HG03460 (cell line): ENCODE data around the gene DCC.
"Not testable (repeated sequence)": the region's sequence is repeated elsewhere in the genome, so short reads cannot be mapped to it uniquely, and the experiment has no call there.

Experiments used
- ATAC-seq: cut with Tn5 transposase; IDR thresholded peaks from one replicate; pipeline ENCODE4 v1.9.1; 2021; ENCODE audit not compliant: unreplicated experiment

The DCC gene

GRCh38 chr18:52349498-52349897, 9.5 kb downstream of the DCC start:
- ATAC-seq: no peak

- no peak for ATAC-seq
Measured at GRCh38 chr18:52352920-52353319, 12.9 kb downstream of the DCC start.

GRCh38 chr18:52353589-52353988, 13.6 kb downstream of the DCC start:
- ATAC-seq: no peak

- no peak for ATAC-seq
Measured at GRCh38 chr18:52363861-52364260, 23.9 kb downstream of the DCC start.

GRCh38 chr18:52366851-52367250, 26.9 kb downstream of the DCC start:
- not testable (repeated sequence) for ATAC-seq

DNA sequence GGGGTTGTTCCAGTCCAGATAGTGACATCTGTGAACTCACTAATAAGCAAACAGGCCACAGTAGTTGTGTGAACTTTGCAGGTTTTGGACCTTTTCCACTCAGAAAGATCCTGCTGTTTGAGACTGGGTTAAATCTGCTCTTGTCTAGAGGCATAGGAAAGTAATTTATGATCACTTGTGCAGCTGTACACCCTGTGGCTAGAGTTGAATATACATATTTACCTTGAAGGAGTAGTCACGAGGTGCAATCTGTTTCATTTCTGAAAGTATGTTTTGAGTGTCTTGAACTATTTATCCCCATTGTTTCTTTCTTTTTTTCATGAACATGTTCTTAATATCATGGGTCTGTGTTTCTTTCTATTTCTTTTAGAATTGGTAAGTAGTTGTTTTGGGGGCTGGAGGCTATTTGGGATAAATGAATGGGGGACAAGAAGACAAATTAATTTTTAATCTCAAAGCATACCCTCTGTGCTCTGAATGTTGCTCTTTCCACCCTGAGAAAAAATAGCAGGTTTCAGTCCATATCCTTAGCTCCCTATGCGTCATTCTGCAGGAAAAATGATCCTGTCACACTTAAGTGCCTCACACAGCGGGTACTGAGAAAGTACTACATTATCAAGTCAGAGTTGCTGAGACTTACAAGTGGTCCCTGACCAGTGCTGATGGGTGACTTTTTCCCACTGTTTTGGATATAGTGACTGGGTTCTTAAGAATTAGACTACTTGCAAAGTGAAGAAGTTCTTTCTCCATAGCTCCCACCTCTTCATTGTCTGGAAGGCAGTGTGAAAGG, 28.2 kb downstream of the DCC start:
- no peak for ATAC-seq

DNA sequence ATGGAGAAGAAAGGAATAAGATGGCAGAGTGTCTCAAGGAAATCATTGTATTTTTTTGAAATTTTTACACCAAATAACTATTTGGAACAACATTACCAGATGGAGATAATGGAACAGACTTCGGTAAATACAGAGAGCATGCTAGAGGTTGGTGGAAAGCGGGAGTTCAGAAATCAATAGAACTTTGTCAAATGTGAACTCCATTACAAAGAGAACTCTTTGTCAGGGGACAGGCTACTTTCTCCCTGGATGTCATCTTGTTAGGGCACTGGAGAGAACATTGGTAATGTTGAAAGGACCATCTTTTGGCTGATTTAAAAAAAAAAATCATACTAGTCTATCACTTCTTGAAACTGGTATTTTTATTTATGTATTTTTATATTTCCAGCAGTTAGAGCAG, 30.8 kb downstream of the DCC start:
- no peak for ATAC-seq

GRCh38 chr18:52376104-52376503, 36.1 kb downstream of the DCC start:
- no peak for ATAC-seq

- ATAC-seq: no peak
Measured at GRCh38 chr18:52377094-52377493, 37.1 kb downstream of the DCC start.

DNA sequence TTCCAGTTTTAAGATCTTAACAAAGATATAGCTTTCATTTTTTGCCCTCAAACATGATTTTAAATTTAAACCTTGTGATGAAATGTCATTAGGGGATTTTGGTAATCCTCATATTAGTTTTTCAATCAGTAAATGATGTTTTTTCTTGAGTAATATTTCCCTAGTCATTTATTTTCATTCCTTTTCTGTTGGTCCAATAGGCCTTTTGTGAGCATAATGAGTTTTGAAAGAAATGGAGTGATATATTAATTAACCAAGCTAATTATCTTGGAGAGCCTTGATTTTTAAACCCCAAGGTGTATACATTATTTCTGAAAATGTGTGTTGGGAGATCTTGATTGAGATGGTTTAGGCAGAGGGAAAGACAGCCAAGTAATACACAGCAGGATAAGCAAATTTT, 46.3 kb downstream of the DCC start:
- ATAC-seq: no peak

DNA sequence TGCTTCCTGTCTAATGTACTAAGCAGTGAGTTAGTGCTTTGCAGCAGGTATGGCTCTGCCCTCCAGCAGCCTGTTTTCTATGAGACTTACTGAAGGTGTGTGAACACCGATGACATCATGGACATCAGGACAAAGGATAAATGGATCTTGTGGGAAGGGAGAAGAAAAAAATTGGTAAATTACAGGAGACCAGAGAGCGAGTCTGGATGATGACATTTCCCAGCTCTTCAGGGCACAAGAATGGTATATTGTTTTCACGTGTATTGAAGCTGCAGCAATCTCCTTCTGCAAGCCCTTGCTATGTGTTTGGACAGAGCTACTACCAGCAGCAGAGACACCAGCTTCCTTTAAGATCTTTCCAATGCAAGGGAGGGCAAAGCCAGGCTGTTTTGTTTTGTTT, 47.2 kb downstream of the DCC start:
- ATAC-seq: no peak

DNA sequence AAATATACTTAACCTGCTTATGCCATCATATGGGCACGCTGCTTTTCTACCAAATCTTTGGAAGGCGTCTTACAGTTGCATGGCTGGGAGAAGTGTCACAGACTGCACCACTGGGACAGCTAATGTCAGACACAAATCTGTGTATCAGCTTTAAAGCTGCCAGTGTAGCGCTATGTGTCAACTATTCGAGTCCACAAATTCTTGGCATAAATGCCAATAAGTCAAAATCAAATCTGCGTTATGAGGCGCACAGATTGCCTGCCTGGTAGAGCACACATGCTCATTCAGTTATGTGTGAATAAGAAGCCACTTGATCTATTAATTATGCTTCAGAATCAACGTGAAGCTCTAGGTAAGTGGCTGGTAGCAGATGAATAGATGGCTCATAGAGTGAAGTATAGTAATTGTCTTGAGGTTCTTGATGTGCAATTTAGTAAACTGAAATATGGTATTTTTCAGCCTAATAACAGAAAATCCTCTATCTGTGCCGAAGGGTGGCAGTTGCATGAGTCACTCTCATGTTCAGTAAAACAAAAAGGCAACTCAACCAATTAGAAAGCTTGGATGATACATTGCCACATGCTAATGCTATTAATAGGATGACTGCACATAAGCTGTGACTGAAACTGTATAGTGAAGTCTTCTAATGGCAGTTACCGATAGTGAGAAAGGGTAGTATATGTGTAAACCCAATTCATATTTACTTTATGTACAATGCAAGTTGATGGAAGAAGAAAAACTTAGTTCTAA, 52.0 kb downstream of the DCC start:
- ATAC-seq: peak; percentile 39

DNA sequence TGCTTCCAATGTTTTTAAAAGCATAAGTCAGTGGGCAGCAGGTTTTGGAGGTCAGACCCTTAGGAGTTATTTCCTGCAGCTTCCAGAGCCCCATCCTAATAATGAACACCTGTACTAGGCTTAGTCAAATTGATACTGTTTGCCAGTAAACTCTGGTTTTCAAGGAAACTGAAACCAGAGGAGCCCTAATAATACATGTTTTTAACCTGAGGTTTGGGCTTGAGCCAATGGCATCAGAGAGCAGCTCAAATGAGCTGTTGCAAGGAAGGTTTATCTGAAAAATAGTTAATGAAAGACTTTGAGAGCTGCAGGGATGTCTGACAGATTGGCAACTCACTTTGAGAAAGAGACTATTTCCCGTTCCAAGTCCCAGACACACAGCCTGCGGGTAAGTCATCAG, 54.6 kb downstream of the DCC start:
- ATAC-seq: peak; percentile 51

- ATAC-seq: peak; percentile 57
Measured at GRCh38 chr18:52395146-52395852, 55.3 kb downstream of the DCC start.

DNA sequence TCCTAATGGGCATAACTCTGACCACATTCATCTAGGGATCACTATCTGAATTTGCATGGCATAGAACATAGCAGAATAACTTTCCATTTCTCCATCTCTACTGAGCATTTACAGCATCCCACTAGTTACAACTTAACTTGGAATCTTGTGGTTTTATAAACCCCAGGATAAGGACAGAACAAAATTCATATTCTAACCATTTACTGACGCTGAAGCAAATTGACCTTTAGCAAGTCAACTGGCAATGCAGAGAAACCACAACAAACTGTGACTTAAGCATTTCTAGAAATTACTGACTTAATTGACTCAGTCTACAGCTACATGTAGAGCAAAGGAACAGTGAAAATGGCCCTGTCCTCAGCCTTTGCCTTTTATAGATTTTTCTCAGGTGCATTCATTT, 61.2 kb downstream of the DCC start:
- no peak for ATAC-seq

- no peak for ATAC-seq
Measured at GRCh38 chr18:52402814-52403213, 62.8 kb downstream of the DCC start.

DNA sequence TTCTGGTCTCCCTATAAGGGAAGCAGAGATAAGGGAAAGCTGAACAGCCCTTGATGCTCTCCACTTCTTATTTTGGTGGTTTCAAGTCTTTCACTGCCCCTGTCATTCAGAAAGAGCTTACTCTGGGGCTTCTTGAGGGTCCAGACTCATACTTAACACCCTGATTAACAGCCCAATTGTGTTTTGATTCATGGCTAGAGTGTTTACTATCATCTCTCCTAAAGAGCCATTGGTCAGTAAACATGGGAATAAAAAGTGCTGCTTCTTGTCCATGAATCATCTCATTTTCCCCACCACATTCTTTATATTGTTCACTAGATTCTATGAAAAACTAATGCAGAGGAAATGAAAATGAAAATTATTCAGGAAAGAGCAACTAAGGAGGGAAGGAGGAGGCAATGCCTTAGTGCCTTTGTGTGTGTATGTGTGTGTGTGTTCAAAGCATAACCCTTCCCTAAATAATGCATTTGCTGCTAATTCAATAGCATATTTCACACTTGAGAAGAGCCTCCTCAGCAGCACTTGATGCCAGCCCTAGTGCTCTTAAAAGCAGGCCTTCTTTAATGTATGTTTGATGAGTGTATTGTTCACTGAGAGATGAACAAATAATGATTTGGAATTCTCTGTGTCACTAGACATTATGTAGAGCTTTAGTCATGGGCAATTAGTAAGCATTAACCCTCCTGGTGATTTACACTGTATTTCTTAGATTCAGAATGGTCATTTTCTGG, 63.5 kb downstream of the DCC start:
- no peak for ATAC-seq

DNA sequence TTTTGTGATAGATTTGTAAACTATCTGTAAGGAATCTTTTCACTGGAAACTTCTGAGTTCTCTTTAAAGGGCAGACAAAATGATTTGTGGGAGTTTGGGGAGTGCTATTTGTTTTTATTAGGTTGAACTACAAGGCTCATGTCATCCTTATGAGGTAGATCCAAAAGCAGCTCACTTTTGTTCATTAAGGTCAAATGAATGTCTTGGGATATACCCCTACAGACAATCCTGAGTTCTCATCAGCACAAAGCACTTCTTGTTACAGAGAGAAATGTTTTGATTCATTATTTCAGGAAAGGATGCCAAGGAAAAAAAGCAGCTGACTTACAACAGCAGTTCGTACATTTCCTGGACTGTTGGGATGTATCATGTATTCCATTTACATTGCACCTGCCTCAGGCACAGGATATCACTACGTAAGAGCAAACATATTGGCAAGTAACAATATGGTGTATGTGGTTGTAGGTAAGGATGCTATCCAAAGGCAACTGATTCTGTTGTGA, 68.9 kb downstream of the DCC start:
- ATAC-seq: no peak

- ATAC-seq: peak; percentile 99
Measured at GRCh38 chr18:52409727-52410126, 69.7 kb downstream of the DCC start.

GRCh38 chr18:52415131-52415530, 75.1 kb downstream of the DCC start:
- no peak for ATAC-seq

DNA sequence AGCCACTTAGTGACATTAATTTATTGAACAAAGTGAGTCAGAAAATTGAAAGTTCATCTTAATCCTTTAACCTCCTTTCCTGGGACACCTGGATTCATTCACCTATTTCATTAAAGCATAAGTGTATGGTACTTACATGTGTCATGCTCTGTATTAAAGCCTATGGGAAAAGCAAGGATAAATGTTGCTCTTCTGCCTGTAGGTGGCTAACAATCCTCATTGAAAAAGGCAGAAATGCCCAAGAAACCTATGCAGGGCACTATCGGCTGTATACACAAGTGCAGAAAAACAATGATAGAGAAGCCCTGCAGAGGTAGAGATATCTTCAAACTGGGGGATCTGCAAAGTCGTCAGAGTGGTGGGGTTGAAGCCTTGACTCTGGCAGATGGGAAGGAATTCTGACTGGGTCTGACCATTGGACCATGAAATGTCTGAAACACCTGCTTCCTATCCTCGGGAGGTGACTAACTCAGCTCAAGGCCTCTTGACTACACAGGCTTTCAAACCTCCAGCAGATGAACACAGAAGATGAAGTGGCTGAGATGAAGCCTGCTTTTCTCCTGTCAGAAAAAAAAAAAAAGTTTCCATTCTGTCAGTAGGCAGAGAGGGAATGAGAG, 83.1 kb downstream of the DCC start:
- no peak for ATAC-seq
